ENCODE data around the gene KIT.

- TF ChIP-seq CTCF (conservative IDR thresholded peaks at IDR 0.05; ENCODE audit: low read length) (no peak), EZH2phosphoT487 (IDR thresholded peaks at IDR 0.05; ENCODE audit: borderline replicate concordance) (no peak)
Measured at GRCh38 chr4:54647070-54647469, 10.7 kb upstream of the KIT start.

Data from Loucy (cell line).